ENCODE results near the gene ZNF219. TPM values are rescaled to one million over a fixed set of nuclear protein-coding genes. Genes with fewer than 3 reads are reported as not detected.
A peak's percentile ranks its signal among the peaks of the same experiment; 100 is the strongest.

ZNF219 gene
- total RNA-seq, 4 donors from 2014 or later, result 44.2 to 70.0 (median 56.7) TPM

GRCh38 chr14:21075719-21076437 lies 22.6 kb downstream of the ZNF219 start:
- H3K36me3 ChIP-seq, result peaks cover 49% of the 10 kb centered on the region
- 87% methylated on average over 9 of the region's 9 CpGs for WGBS
- no peak overlapping the region for H3K27ac ChIP-seq
- H3K9me3 ChIP-seq, result no peaks in the 10 kb centered on the region
- H3K4me3 ChIP-seq, result no peak overlapping the region
- no peak for DNase-seq (ENCODE audit: low spot score in 2 of 2)
- H3K4me1 ChIP-seq, result peaks cover 20% of the 10 kb centered on the region
- TF ChIP-seq POLR2AphosphoS5 (IDR thresholded peaks at IDR 0.05) (no peak), POLR2A (IDR thresholded peaks at IDR 0.05) (no peak), EP300 (IDR thresholded peaks at IDR 0.05) (no peak)
- TF ChIP-seq, protein P1, sequence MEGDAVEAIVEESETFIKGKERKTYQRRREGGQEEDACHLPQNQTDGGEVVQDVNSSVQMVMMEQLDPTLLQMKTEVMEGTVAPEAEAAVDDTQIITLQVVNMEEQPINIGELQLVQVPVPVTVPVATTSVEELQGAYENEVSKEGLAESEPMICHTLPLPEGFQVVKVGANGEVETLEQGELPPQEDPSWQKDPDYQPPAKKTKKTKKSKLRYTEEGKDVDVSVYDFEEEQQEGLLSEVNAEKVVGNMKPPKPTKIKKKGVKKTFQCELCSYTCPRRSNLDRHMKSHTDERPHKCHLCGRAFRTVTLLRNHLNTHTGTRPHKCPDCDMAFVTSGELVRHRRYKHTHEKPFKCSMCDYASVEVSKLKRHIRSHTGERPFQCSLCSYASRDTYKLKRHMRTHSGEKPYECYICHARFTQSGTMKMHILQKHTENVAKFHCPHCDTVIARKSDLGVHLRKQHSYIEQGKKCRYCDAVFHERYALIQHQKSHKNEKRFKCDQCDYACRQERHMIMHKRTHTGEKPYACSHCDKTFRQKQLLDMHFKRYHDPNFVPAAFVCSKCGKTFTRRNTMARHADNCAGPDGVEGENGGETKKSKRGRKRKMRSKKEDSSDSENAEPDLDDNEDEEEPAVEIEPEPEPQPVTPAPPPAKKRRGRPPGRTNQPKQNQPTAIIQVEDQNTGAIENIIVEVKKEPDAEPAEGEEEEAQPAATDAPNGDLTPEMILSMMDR (IDR thresholded peaks at IDR 0.05), result no peak
- no peaks in the 10 kb centered on the region for H3K27me3 ChIP-seq

GRCh38 chr14:21074398-21075272 lies 23.8 kb downstream of the ZNF219 start:
- H3K9me3 ChIP-seq, result no peaks in the 10 kb centered on the region
- peaks cover 27% of the 10 kb centered on the region for H3K4me1 ChIP-seq
- no peak overlapping the region for H3K27ac ChIP-seq
- no peak for DNase-seq (ENCODE audit: low spot score in 2 of 2)
- H3K36me3 ChIP-seq, result peaks cover 40% of the 10 kb centered on the region
- TF ChIP-seq, protein P1 (IDR thresholded peaks at IDR 0.05), result no peak
- no peaks in the 10 kb centered on the region for H3K27me3 ChIP-seq
- 77% methylated on average over 26 of the region's 26 CpGs for WGBS
- no peak overlapping the region for H3K4me3 ChIP-seq

GRCh38 chr14:21073921-21074320 lies 24.5 kb downstream of the ZNF219 start:
- H3K36me3 ChIP-seq, result peaks cover 33% of the 10 kb centered on the region
- WGBS, result 90% methylated on average over 8 of the region's 9 CpGs

GRCh38 chr14:21072781-21073339 lies 25.6 kb downstream of the ZNF219 start:
- Histone ChIP-seq H3K4me1 (peaks cover 42% of the 10 kb centered on the region), H3K36me3 (peaks cover 24% of the 10 kb centered on the region), H3K27me3 (no peaks in the 10 kb centered on the region), H3K9me3 (no peaks in the 10 kb centered on the region), H3K4me3 (no peak overlapping the region), H3K27ac (peak overlapping the region; percentile 90)
- 84% methylated on average over 4 of the region's 9 CpGs for WGBS
- TF ChIP-seq POLR2AphosphoS5 (IDR thresholded peaks at IDR 0.05), result no peak
- TF ChIP-seq, protein P1 (IDR thresholded peaks at IDR 0.05), result no peak
- TF ChIP-seq POLR2A (IDR thresholded peaks at IDR 0.05), result no peak
- TF ChIP-seq EP300 (IDR thresholded peaks at IDR 0.05), result no peak
- DNase-seq (ENCODE audit: low spot score in 2 of 2), result no peak

More at GRCh38 chr14:21073921-21074320, 24.5 kb downstream of the ZNF219 start:
- H3K4me3 ChIP-seq, result no peak overlapping the region
- H3K27me3 ChIP-seq, result no peaks in the 10 kb centered on the region
- peaks cover 34% of the 10 kb centered on the region for H3K4me1 ChIP-seq
- H3K27ac ChIP-seq, result no peak overlapping the region
- DNase-seq (ENCODE audit: low spot score in 2 of 2), result no peak
- no peaks in the 10 kb centered on the region for H3K9me3 ChIP-seq
- TF ChIP-seq POLR2A (IDR thresholded peaks at IDR 0.05), result no peak

GRCh38 chr14:21072031-21072473 lies 26.4 kb downstream of the ZNF219 start:
- no peaks in the 10 kb centered on the region for H3K9me3 ChIP-seq
- no peak for DNase-seq (ENCODE audit: low spot score in 2 of 2)
- H3K27me3 ChIP-seq, result no peaks in the 10 kb centered on the region
- peak overlapping the region; percentile 90 for H3K27ac ChIP-seq
- TF ChIP-seq EP300 (IDR thresholded peaks at IDR 0.05) (no peak), POLR2A (IDR thresholded peaks at IDR 0.05) (no peak), POLR2AphosphoS5 (IDR thresholded peaks at IDR 0.05) (no peak)
- TF ChIP-seq, protein P1 (IDR thresholded peaks at IDR 0.05), result no peak
- peaks cover 24% of the 10 kb centered on the region for H3K36me3 ChIP-seq
- WGBS, result 39% methylated on average over 4 of the region's 4 CpGs
- H3K4me3 ChIP-seq, result peak overlapping the region; percentile 88
- peaks cover 42% of the 10 kb centered on the region for H3K4me1 ChIP-seq
